Ascending aorta (tissue), 2 donors: ENCODE measurements around the gene ITIH1. TPM values are rescaled to one million over a fixed set of nuclear protein-coding genes. Genes with fewer than 3 reads are reported as not detected.

Experiments
- DNase-seq, 2 donors: peaks; one replicate each; pipeline ENCODE4 v3.0.0-alpha.2; 2019; ENCODE audit warnings: low spot score in 2 of 2
- H3K27ac ChIP-seq, 2 donors: fragments of 200-600 bp; sonication (generic); one replicate each; pipeline ENCODE4 v1.5.1; 2016 to 2017; ENCODE audit warnings: mild to moderate bottlenecking in 1 of 2
- H3K27me3 ChIP-seq: fragments of 200-600 bp; sonication (generic); one replicate; pipeline ENCODE4 v1.5.1; 2017
- H3K36me3 ChIP-seq, 2 donors: fragments of 200-600 bp; sonication (generic); one replicate each; pipeline ENCODE4 v1.5.1; 2016
- H3K4me1 ChIP-seq, 2 donors: fragments of 200-600 bp; sonication (generic); one replicate each; pipeline ENCODE4 v1.5.1; 2016 to 2017; ENCODE audit warnings: mild to moderate bottlenecking in 1 of 2
- H3K4me3 ChIP-seq, 2 donors: fragments of 200-600 bp; sonication (generic); one replicate each; pipeline ENCODE4 v1.5.1; 2016 to 2017; ENCODE audit warnings: mild to moderate bottlenecking in 1 of 2
- H3K9me3 ChIP-seq, 2 donors: fragments of 200-600 bp; sonication (generic); one replicate each; pipeline ENCODE4 v1.5.1; 2016
- CTCF ChIP-seq, 3 experiments: fragments of 200-600 bp in 2 of 3; fragments of 450-650 bp in 1 of 3; sonication (generic) in 2 of 3; IDR thresholded peaks; one replicate each; pipeline ENCODE4 v1.5.1; 2016 to 2019; ENCODE audit warnings: antibody characterized with exemption in 3 of 3, mild to moderate bottlenecking in 1 of 3, moderate library complexity in 1 of 3
- intact Hi-C: fragments of 100-400 bp; cut with DNase I; formaldehyde crosslinking; loops from one replicate; pipeline ENCODE4 v1.15.1; 2023
- total RNA-seq: library from RNA; depleted of rRNA; stranded (reverse); fragments of >200 nt; gene quantifications from one replicate; pipeline ENCODE4 v1.1.0, GENCODE V29; 2016

The ITIH1 gene
- total RNA-seq, 1 donor from 2014 or later, result 2.0 TPM

- DNase-seq, result no peak
These were observed 5.8 kb downstream of the ITIH1 start for GRCh38 chr3:52783211-52783555.

GRCh38 chr3:52784021-52784621, 6.7 kb downstream of the ITIH1 start:
- intact Hi-C loops, result loop anchor here (5.0 kb wide), 1 partner anchor 148 kb away; no protein-coding TSS in a partner anchor
- Histone ChIP-seq H3K9me3 (no peaks in the 10 kb centered on the region), H3K27ac (no peak overlapping the region), H3K36me3 (no peaks in the 10 kb centered on the region), H3K4me3 (no peak overlapping the region), H3K27me3 (no peaks in the 10 kb centered on the region), H3K4me1 (no peaks in the 10 kb centered on the region)
- DNase-seq, result no peak
- no peak for TF ChIP-seq CTCF (IDR thresholded peaks at IDR 0.05)

More at GRCh38 chr3:52783211-52783555, 5.8 kb downstream of the ITIH1 start:
- intact Hi-C loops, result loop anchor here (5.0 kb wide), 1 partner anchor 149 kb away; no protein-coding TSS in a partner anchor
- peak in 1 of 3 experiments; percentile 28 for TF ChIP-seq CTCF (IDR thresholded peaks at IDR 0.05)
- Histone ChIP-seq H3K4me1 (no peaks in the 10 kb centered on the region), H3K27me3 (no peaks in the 10 kb centered on the region), H3K27ac (no peak overlapping the region), H3K36me3 (no peaks in the 10 kb centered on the region), H3K9me3 (no peaks in the 10 kb centered on the region), H3K4me3 (no peak overlapping the region)

GRCh38 chr3:52784931-52785590, 7.7 kb downstream of the ITIH1 start:
- TF ChIP-seq CTCF (IDR thresholded peaks at IDR 0.05), result no peak
- no peaks in the 10 kb centered on the region for H3K36me3 ChIP-seq
- no peak for DNase-seq
- H3K4me3 ChIP-seq, result no peak overlapping the region
- H3K27me3 ChIP-seq, result no peaks in the 10 kb centered on the region
- no peaks in the 10 kb centered on the region for H3K9me3 ChIP-seq
- H3K27ac ChIP-seq, result no peak overlapping the region
- intact Hi-C loops, result loop anchor here (5.0 kb wide), 1 partner anchor 147 kb away; no protein-coding TSS in a partner anchor
- no peaks in the 10 kb centered on the region for H3K4me1 ChIP-seq

GRCh38 chr3:52786330-52787215, 9.2 kb downstream of the ITIH1 start:
- H3K27me3 ChIP-seq, result no peaks in the 10 kb centered on the region
- no peak for DNase-seq
- intact Hi-C loops, result no loop called here

More at GRCh38 chr3:52786330-52787215, 9.2 kb downstream of the ITIH1 start:
- H3K27ac ChIP-seq, result no peak overlapping the region
- H3K9me3 ChIP-seq, result no peaks in the 10 kb centered on the region
- no peaks in the 10 kb centered on the region for H3K36me3 ChIP-seq
- no peaks in the 10 kb centered on the region for H3K4me1 ChIP-seq
- no peak overlapping the region for H3K4me3 ChIP-seq
- TF ChIP-seq CTCF (IDR thresholded peaks at IDR 0.05), result no peak
